Activated CD4-positive, alpha-beta T cell treated with anti-CD3 and anti-CD28 coated beads, Interleukin-2, Interleukin-6, amounts not matched to agents 100 ng/mL and 50 ng/mL, durations not matched to agents 16 hours and 8 hours (primary cell): ENCODE data around the gene IREB2.
"Not testable (repeated sequence)": the region's sequence is repeated elsewhere in the genome, so short reads cannot be mapped to it uniquely, and the experiment has no call there.

Experiments used
- DNase-seq: peaks from one replicate; pipeline ENCODE4 v3.0.0-alpha.2; 2020

Gene IREB2

GRCh38 chr15:78407608-78408354, 30.2 kb upstream of the IREB2 start:
- DNase-seq, result no peak

- DNase-seq, result no peak
These were observed 29.7 kb upstream of the IREB2 start for GRCh38 chr15:78408355-78408640.

GRCh38 chr15:78408961-78409360, 29.1 kb upstream of the IREB2 start:
- no peak for DNase-seq

- no peak for DNase-seq
These were observed 27.0 kb upstream of the IREB2 start for GRCh38 chr15:78411061-78411460.

GRCh38 chr15:78414621-78415250, 23.3 kb upstream of the IREB2 start:
- no peak for DNase-seq

- DNase-seq, result no peak
These were observed 22.7 kb upstream of the IREB2 start for GRCh38 chr15:78415284-78415683.

- no peak for DNase-seq
These were observed 20.0 kb upstream of the IREB2 start for GRCh38 chr15:78417754-78418630.

- no peak for DNase-seq
These were observed 19.3 kb upstream of the IREB2 start for GRCh38 chr15:78418686-78419085.

GRCh38 chr15:78419367-78419766, 18.6 kb upstream of the IREB2 start:
- DNase-seq, result no peak

GRCh38 chr15:78420220-78420619, 17.8 kb upstream of the IREB2 start:
- DNase-seq, result no peak

GRCh38 chr15:78420766-78421165, 17.2 kb upstream of the IREB2 start:
- no peak for DNase-seq

GRCh38 chr15:78421238-78421965, 16.6 kb upstream of the IREB2 start:
- no peak for DNase-seq

GRCh38 chr15:78422571-78423340, 15.3 kb upstream of the IREB2 start:
- peak; percentile 78 for DNase-seq

GRCh38 chr15:78424673-78425072, 13.3 kb upstream of the IREB2 start:
- DNase-seq, result no peak

- peak; percentile 23 for DNase-seq
These were observed 12.4 kb upstream of the IREB2 start for GRCh38 chr15:78425643-78426042.

- no peak for DNase-seq
These were observed 11.7 kb upstream of the IREB2 start for GRCh38 chr15:78426300-78426699.

GRCh38 chr15:78427953-78428352, 10.1 kb upstream of the IREB2 start:
- no peak for DNase-seq

GRCh38 chr15:78429477-78429876, 8.5 kb upstream of the IREB2 start:
- no peak for DNase-seq

GRCh38 chr15:78431955-78432354, 6.1 kb upstream of the IREB2 start:
- no peak for DNase-seq

- DNase-seq, result no peak
These were observed 5.4 kb upstream of the IREB2 start for GRCh38 chr15:78432664-78433063.

GRCh38 chr15:78434134-78434533, 3.9 kb upstream of the IREB2 start:
- no peak for DNase-seq

GRCh38 chr15:78434711-78435110, 3.3 kb upstream of the IREB2 start:
- DNase-seq, result not testable (repeated sequence)
